GM21381 (cell line): ENCODE measurements around the gene GNL2.
"Not testable (repeated sequence)": the region's sequence is repeated elsewhere in the genome, so short reads cannot be mapped to it uniquely, and the experiment has no call there.

ENCODE experiments used
- ATAC-seq: cut with Tn5 transposase; IDR thresholded peaks from one replicate; pipeline ENCODE4 v1.9.1; 2021; ENCODE audit warnings: mild to moderate bottlenecking, moderate library complexity; ENCODE audit not compliant: unreplicated experiment

Gene GNL2

DNA sequence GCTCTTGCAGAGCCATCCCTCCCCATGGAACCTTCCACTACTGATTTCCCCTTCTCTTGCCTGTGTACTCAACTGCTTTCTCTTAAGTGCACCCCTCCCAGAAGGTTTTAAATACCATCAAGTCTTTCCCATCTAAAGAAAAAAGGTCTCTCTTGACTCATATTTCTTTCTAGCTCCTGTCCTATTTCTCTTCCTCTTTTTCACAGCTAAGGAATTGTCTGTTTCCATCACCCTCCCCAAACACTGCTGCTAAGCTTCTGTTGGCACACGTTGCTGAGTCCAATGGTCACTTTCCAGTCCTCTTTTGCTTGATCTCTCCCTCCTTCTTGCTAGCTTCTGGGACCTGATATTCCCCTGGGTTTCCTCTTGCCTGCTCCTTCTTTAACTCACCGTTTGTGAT is 13.3 kb upstream of the GNL2 start:
- no peak for ATAC-seq

DNA sequence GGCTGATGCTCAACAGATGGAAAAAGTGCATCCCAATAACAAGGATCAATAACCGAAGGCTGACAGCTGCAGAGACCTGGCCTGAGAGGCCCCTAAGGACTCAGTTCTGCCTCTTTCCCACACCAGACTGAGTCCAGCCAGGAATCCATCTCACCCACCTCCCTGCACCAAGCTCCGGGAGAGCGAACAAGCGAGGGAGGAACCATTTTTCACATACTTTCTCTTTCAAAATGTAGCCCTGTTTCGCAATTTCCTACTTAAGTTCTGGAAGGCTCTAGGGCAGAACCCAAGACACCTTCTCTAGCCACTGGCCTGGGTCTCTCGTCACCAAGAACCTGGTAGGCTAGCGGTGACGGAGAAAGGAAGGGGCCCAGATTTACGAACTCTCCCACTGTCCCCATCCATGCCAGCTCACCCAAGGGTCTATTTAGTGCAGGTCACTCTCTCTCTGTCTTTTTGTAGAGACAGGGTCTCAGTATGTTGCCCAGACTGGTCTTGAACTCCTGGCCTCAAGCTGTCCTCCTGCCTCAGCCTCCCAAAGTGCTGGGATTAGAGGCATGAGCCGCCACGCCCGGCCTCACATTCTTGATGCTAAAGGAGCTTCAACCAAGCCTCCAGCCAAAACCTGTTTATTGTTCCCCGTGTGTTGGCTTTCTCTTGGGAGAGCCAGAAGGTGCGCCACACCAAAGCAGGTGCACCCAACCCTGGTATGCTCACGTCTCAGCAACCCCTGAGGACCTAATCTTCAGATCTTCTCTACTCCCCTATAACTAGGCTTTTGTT is 10.9 kb upstream of the GNL2 start:
- no peak for ATAC-seq

DNA sequence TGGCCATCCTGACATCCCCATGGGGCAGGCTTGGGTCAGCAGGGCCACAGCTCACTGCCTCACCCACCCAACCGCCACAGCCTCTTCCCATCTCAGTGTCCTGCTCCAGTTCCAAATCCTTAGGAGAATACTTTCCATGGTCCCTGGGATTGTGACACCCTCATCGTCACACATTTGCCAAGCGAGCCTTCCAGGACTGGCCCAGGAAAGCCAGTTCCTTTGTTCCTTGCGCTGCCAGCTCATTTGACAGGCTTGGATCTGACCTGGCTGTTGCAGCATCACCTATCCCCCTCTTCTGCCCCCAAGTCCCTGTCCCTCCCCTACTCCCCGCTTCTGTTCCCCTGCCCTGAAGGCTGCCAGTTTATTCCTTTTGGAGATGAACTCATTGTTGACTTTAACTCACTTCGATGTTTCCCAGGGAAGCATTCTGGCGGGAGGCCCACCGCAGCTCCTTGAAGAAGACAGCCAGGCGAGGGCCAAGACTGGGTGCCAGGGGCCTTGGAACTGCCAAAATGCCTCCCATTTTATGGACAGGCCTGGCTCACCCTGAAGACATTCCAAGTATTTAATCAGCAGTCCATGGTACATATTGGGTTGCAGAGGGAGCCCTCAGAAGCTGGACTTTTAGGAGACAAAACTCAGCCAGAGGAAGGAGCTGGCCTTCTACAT is 10.2 kb upstream of the GNL2 start:
- no peak for ATAC-seq

DNA sequence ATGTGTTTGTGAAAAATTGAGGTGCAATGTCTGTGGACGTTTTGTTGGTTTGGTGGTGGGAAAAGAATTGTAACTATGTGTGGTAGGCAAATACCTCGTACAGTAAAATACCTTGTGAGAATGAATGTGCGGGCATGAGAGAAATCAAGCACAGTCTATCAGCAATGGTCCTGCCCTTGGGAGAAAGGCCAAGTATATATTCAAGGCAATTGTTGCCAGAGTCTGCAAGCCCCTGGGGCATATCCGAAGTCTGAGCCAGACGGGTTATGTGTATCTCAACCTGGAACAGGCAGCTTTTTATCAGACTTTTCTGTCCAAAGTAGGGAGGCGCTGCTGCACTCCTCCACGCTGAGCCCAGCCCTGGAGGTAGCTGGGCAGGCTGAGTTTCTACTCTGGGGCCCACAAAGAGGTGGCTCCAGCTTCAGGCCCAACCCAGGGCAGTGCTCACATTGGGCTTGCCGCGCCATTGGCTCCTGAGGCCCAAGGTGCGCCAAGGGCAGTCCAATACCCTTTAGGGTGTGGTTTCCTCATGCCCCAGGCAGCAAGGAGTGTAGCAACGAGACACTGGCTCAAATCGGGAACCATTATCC is 9.4 kb upstream of the GNL2 start:
- ATAC-seq, result no peak

DNA sequence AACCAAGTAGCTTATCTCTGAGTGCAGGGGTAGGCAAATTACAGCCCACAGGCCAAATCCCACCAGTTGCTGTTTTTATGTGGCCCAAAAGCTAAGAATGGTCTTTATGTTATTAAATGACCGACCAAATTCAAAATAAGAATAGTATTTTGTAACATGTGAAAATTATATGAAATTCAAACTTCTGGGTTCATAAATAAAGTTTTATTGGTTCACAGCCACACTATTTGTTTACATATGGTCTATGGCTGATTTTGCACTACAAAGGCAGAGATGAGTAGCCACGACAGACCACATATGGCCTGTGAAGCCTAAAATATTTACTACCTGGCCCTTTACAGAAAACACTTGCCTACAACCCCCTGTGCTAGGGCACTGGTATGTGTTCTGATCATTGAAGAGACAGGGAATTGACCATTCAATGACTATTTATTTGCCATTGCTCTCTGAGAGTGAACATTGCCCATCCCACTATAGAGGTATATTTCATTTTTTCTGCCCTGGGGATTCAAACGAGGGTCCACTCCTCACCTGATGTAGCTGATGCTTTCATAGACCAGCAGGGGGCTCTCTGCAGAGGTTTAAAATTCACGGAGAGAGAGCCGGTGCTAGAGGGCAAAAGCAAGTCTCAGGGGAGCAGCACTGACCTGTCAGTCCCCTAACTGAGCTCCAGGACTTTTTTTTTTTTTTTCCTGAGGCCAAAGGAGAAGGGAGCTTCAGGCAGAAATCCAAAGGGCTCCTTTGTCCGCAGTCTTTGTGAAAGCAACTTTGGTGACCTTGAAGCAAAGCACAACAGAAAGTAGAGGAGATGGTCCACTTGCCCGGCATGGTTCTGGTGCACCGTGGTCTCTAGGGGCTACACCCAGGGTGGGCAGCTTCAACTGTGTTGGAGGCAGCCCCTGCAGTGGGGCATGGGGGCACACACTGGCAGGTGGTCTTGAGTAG is 7.3 kb upstream of the GNL2 start:
- ATAC-seq, result no peak

DNA sequence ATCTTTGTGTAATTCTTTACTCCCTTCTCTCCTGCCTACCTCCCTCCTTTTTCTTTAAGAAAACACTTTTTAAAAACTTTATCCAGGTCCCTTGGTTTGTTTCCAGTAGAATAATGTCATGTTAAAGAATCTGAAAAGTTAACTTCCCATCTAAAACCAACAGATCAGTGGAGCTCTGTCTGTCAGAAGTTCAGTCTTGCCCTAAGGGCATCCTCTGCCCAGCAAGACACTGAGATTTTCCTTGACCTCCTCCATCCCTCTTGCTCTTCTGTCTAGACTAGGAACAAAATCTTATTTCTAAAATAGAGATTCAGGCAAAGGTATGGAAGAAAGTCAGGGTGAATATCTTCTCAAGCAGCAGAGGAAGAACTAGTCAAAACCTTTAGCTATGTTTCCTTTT is 5.7 kb upstream of the GNL2 start:
- no peak for ATAC-seq

DNA sequence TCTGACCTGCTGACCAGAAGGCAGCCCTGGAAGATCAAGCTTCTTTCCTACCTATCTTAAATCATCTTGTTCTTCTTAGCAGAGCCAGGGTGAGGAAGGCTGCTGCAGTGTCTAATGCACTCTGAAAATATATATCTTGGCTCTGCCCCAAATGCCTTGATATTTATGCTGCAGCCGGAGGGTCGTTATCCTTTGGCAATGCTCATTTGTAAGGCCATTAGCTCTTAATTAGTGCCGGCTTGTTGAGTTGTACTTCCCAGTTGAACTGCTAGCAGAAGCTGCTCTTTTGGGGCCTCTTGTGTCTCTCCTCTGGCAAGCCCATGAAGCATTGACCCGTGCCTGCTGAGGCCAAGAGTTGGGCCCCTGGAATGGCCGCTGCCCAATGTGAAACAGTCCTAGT is 4.2 kb upstream of the GNL2 start:
- ATAC-seq, result no peak

DNA sequence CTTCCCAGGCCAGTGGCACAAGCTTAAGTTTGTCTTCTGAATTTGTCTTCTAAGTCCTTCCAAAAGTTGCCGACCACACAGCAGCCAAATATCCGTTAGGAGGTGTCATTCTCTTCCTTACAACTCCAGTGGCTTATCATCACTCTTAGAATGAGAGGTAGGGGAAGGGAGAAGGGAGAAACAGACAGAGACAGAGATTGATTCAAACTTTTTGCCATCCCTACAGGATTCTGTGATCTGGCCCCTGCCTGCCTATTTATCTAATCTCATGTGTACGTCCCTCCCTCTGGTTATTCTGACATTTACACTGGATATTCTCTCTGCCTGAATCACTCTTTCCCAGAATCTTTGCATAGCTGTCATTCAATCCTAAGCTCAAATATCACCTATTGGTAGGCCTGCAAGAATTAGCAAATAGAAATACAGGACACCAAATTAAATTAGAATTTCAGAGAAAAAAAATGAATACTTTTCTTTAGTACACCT is 488 bp upstream of the GNL2 start:
- no peak for ATAC-seq

DNA sequence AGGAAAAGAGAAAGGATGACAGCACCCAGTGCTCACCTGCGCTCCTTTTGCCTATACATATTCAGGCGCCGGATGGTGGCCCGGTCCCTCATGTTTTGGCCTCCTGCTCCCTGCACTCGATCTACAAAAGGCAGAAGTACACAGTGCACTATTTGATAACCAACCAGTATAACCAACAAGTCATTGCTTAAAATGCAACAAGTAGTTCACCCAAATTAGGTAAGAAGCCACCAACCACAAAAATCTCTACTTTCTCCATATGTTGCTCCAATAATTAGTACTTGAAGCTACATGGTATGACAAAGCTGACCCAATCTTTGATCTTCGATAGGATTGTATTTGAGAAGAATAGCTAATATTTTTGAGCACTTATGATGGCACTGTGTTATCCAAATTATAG is 2.0 kb downstream of the GNL2 start:
- no peak for ATAC-seq

DNA sequence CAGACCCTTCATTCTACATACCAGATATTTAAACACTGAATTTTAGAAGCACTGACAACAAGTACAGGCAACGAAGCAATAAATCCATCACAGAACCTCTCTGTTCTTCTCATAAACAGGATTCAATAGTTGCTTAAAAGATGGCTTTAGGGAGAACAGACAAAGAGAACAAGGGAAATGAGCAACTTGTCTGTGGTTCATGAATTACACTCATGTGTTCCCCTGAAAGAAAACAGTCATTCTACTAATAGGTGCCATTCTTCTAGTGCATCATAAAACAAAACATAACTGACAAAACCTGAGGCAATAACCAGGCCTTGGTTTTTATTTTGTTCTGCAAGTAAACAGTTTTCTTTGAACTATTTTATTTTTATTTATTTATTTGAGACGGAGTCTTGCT is 6.8 kb downstream of the GNL2 start:
- ATAC-seq, result no peak

DNA sequence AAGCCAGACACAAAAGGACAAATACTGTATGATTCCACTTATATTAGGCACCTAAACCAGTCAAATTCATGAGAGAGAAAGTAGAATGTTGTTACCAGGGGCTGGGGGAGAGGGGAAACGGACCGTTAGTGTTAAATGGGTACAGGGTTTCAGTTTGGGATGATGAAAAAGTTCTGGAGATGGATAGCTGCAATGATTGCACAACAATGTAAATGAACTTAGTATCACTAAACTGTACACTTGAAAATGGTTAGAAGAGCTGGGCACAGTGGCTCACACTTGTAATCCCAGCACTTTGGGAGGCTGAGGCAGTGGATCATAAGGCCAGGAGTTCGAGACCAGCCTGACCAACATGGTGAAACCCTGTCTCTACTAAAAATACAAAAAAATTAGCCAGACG is 11.2 kb downstream of the GNL2 start:
- ATAC-seq, result not testable (repeated sequence)

DNA sequence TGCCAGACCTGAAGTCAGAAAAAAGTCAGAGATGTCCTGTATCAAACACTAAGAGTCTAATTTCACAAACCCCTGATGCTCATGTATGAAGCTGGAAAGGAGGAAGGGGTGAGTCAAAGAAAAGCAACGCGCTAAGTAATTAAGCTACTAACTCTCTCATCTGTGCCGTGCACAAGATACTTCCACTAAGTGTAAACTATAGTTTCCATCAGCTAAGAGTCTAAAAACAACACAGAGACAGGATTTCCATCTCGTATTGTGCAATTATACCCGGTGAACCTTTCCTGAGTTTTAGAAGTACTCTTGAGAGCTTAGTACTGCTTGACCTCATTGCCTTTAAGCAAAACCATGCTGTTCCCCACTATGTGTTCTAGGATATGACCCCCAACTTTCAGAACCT is 20.0 kb downstream of the GNL2 start:
- ATAC-seq, result no peak

DNA sequence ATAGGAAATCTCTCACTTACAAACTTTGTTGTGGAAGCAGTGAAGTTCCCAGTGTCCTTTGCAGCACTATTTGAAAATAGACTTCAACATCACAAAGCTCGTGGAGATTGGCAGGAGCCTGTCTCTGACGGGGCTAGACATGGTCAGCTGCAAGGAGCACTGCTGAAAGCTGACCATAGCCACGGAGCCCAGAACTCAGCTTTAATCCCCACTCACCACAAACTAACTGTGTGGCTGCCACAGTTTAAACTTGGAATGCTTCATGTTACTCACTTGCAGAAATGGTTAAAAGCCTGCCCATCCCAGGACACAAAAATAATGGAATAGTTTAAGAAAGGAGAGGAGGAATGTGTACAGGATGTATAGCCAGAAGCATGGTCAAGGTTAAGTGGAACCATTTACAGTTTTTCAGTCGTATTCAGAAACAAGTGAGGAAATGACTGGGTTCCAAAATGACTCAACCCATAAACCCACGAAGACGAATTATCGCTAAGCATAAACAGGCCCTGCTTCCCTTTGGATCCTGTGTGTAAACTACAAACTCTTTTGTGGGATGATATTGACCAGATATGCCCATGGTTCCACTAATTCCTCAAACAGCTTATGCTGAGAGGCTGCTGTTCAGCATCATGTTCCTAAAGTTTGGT is 20.8 kb downstream of the GNL2 start:
- no peak for ATAC-seq

DNA sequence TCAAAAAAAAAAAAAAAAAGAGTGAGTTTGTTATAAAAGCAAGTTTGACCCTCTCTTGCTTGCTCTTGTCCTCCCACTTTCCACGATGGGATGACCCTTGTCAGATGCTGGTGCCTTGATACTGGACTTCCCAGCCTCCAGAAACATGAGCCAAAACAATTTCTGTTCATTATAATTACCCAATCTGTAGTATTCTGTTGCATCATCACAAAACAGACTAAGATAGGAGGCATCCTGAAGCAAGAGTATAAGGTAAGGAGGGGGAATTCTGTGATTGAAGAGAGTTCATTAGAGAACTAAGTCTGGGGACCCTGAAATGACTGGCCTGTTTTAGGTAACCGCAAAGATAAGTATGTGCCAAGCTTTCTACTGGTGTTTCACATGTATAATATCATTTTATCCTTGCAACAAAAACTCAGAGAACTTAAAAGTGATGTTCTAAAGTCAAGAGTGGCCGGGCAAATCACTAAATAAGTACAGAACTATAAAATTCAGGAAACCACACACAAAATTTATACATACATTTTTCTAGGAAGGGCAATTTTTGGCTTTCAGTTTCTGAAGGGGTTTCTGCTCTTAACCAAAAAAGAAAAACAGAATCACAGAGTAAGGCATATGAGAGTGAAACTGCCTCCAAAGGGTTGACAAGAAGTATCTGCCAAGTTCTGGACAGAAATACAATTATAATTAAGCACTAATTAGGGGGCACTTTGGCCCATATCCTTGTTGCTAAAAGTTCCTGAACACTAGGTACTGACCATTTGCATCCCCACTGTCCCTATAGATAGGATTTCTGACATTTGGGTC is 25.0 kb downstream of the GNL2 start:
- no peak for ATAC-seq

DNA sequence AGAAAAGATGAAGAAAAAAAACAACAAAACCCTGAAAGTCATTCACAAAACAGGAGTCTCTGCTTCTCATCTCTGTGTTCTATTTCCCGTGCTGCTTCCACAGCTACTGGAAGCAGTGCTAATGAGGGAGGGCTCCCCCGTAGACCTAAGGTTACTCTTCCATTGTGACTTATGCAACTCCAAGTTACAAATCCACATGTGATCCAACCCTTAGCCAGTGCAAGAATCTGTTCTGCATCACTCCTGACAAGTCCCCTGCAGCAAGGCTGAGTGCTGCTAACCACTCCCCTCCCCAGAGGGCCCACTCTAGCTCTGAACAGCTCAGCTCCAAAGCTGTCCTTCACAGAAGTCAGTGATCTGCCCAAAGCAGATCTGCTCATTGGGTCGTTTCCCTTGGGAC is 28.7 kb downstream of the GNL2 start:
- no peak for ATAC-seq

DNA sequence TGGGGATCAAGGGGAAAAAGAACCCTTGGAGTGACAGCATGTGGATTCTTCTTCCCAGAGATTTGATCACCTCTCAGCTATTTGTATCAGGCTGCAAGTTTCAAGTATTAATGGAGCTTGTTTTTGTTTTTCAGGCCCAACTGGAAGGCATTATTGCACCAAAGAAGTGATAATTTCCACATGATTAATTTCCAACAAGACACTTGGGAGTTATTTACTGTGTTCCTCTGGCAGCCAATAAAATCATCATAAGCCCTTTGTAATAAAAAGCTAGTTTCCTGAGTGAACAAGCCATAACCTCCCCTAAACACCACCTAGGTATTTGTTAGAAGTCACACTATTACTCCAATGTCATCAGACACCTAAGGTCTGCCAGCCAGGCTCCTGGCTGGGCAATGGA is 30.8 kb downstream of the GNL2 start:
- no peak for ATAC-seq

DNA sequence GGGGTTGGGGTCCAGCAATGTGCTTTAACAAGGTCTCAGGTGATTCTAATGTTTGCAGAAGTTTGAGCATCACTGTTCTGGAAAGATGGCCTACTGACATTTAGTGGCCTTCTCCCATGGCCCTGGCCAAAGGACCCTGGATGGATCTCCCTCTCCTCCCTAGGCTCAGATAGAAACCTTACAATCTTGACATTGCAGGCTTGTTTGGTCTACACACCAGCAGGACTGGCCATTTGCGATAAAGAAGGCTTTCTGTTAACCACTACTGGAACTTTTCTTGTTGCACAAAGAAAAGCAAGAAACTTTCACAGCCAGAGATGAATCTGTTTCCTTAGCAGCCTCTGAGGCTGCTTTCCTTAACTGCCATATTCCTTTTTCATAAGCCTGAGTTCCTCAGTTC is 32.8 kb downstream of the GNL2 start:
- ATAC-seq, result no peak

DNA sequence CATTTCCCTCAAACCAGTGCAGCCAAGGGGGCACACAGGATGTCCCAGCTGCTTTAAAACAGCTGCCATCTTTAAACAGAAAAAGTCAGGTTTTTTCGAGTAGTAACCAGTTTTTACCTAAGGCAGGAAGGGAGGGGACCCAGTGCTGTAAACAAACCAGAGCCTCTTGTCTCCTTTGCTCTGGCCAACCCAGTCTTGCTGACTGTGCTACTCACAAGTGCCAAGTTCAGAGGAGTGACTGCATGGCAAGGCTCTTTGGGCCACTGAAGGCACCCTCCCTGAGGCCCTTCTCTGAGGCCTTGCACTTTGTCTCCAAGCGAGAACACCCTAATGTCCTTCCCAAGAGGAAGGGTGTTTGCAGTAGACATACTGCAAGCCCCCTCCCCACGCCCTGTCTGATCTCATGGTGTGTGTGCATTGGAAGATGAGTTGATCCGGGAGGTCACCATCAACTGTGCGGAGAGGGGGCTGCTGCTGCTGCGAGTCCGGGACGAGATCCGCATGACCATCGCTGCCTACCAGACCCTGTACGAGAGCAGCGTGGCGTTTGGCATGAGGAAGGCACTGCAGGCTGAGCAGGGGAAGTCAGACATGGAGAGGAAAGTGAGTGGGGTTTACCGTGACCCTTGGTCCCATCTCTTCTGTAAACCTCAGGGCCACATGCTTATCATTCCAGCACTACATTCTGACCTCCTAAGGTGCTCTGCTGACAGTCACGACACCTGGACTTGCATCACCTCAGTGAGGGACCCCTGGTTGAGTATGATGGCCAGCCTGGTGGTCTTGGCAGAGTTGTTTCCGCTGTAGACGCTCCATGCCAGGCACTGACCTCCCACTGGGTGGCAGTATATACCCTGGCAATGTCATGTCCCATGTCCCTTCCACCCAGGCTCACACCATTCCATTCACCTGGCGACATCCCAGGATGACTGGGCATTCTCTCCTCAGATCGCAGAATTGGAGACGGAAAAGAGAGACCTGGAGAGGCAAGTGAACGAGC is 34.3 kb downstream of the GNL2 start:
- ATAC-seq, result no peak
